Loucy (cell line): ENCODE measurements around the gene TMEM86A.

Source experiments
- EZH2phosphoT487 ChIP-seq: fragments of 200-600 bp; IDR thresholded peaks from 2 replicates; pipeline ENCODE4 v1.6.1; 2018; ENCODE audit warnings: antibody characterized with exemption, mild to moderate bottlenecking, moderate library complexity, borderline replicate concordance
- TF ChIP-seq, protein P1 (sequence below): fragments of 200-600 bp; sonication (generic); conservative IDR thresholded peaks from 2 replicates; pipeline ENCODE4 v1.5.1; 2014; ENCODE audit warnings: mild to moderate bottlenecking, antibody characterized with exemption, low read length

- TF ChIP-seq, protein P1, sequence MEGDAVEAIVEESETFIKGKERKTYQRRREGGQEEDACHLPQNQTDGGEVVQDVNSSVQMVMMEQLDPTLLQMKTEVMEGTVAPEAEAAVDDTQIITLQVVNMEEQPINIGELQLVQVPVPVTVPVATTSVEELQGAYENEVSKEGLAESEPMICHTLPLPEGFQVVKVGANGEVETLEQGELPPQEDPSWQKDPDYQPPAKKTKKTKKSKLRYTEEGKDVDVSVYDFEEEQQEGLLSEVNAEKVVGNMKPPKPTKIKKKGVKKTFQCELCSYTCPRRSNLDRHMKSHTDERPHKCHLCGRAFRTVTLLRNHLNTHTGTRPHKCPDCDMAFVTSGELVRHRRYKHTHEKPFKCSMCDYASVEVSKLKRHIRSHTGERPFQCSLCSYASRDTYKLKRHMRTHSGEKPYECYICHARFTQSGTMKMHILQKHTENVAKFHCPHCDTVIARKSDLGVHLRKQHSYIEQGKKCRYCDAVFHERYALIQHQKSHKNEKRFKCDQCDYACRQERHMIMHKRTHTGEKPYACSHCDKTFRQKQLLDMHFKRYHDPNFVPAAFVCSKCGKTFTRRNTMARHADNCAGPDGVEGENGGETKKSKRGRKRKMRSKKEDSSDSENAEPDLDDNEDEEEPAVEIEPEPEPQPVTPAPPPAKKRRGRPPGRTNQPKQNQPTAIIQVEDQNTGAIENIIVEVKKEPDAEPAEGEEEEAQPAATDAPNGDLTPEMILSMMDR: no peak
- TF ChIP-seq EZH2phosphoT487: no peak
These were observed 5.4 kb upstream of the TMEM86A start for GRCh38 chr11:18692941-18693760.
